ENCODE data around the gene USP9Y. TPM values are rescaled to one million over a fixed set of nuclear protein-coding genes. Genes with fewer than 3 reads are reported as not detected.

The USP9Y gene
- total RNA-seq, 1 experiment from 2014 or later: not detected

- TF ChIP-seq CTCF (conservative IDR thresholded peaks at IDR 0.05; ENCODE audit: low read depth, low read length) (no peak), EZH2 (IDR thresholded peaks at IDR 0.05; ENCODE audit: borderline replicate concordance, low read depth, low read length, poor library complexity, severe bottlenecking) (no peak)
- Histone ChIP-seq H3K27me3 (replicated peaks; ENCODE audit: insufficient read depth, low read depth, low read length, poor library complexity) (no peaks in the 10 kb centered on the region), H3K27ac (ENCODE audit: low read depth, low read length, poor library complexity, severe bottlenecking) (no peak overlapping the region), H3K4me3 (ENCODE audit: low read depth, low read length, poor library complexity, severe bottlenecking) (no peak overlapping the region), H3K4me1 (ENCODE audit: insufficient read depth, low read length, poor library complexity, severe bottlenecking) (no peaks in the 10 kb centered on the region), H3K9me3 (ENCODE audit: low read depth, low read length, poor library complexity, severe bottlenecking) (no peaks in the 10 kb centered on the region), H3K36me3 (ENCODE audit: insufficient read depth, low read length, poor library complexity, severe bottlenecking) (no peaks in the 10 kb centered on the region)
- POLR2A ChIA-PET (ENCODE audit: low non-redundant PET): no interaction called here
- intact Hi-C loops (cut with micrococcal nuclease; ENCODE audit: unreplicated experiment): no loop called here
- no peak for DNase-seq (ENCODE audit: low spot score)
- no TSS peak for BruUV-seq (replicated peaks)
- CTCF ChIA-PET: no interaction called here
Observed at GRCh38 chrY:12823408-12823807, 122.4 kb downstream of the USP9Y start.

GRCh38 chrY:12826791-12827190, 125.8 kb downstream of the USP9Y start:
- TF ChIP-seq EZH2 (IDR thresholded peaks at IDR 0.05; ENCODE audit: borderline replicate concordance, low read depth, low read length, poor library complexity, severe bottlenecking) (no peak), CTCF (conservative IDR thresholded peaks at IDR 0.05; ENCODE audit: low read depth, low read length) (no peak)
- no TSS peak for BruUV-seq (replicated peaks)
- Histone ChIP-seq H3K9me3 (ENCODE audit: low read depth, low read length, poor library complexity, severe bottlenecking) (no peaks in the 10 kb centered on the region), H3K27me3 (replicated peaks; ENCODE audit: insufficient read depth, low read depth, low read length, poor library complexity) (no peaks in the 10 kb centered on the region), H3K27ac (ENCODE audit: low read depth, low read length, poor library complexity, severe bottlenecking) (no peak overlapping the region), H3K4me1 (ENCODE audit: insufficient read depth, low read length, poor library complexity, severe bottlenecking) (no peaks in the 10 kb centered on the region), H3K4me3 (ENCODE audit: low read depth, low read length, poor library complexity, severe bottlenecking) (no peak overlapping the region), H3K36me3 (ENCODE audit: insufficient read depth, low read length, poor library complexity, severe bottlenecking) (no peaks in the 10 kb centered on the region)
- ChIA-PET POLR2A (ENCODE audit: low non-redundant PET) (no interaction called here), CTCF (no interaction called here)
- intact Hi-C loops (cut with micrococcal nuclease; ENCODE audit: unreplicated experiment): no loop called here
- no peak for DNase-seq (ENCODE audit: low spot score)

- no TSS peak for BruUV-seq (replicated peaks)
Observed at GRCh38 chrY:12833284-12833683, 132.3 kb downstream of the USP9Y start.

More at GRCh38 chrY:12833284-12833683, 132.3 kb downstream of the USP9Y start:
- Histone ChIP-seq H3K4me1 (ENCODE audit: insufficient read depth, low read length, poor library complexity, severe bottlenecking) (no peaks in the 10 kb centered on the region), H3K36me3 (ENCODE audit: insufficient read depth, low read length, poor library complexity, severe bottlenecking) (no peaks in the 10 kb centered on the region), H3K4me3 (ENCODE audit: low read depth, low read length, poor library complexity, severe bottlenecking) (no peak overlapping the region), H3K27ac (ENCODE audit: low read depth, low read length, poor library complexity, severe bottlenecking) (no peak overlapping the region), H3K9me3 (ENCODE audit: low read depth, low read length, poor library complexity, severe bottlenecking) (no peaks in the 10 kb centered on the region), H3K27me3 (replicated peaks; ENCODE audit: insufficient read depth, low read depth, low read length, poor library complexity) (no peaks in the 10 kb centered on the region)
- no peak for TF ChIP-seq EZH2 (IDR thresholded peaks at IDR 0.05; ENCODE audit: borderline replicate concordance, low read depth, low read length, poor library complexity, severe bottlenecking)
- no peak for TF ChIP-seq CTCF (conservative IDR thresholded peaks at IDR 0.05; ENCODE audit: low read depth, low read length)
- intact Hi-C loops (cut with micrococcal nuclease; ENCODE audit: unreplicated experiment): no loop called here
- POLR2A ChIA-PET (ENCODE audit: low non-redundant PET): no interaction called here
- CTCF ChIA-PET: no interaction called here
- no peak for DNase-seq (ENCODE audit: low spot score)
